DMS79 treated with DMSO at 0.1 percent for 48 hours (cell line): ENCODE data around the gene ERMARD.
A peak's percentile ranks its signal among the peaks of the same experiment; 100 is the strongest.

Experiments used
- DNase-seq: peaks from one replicate; lab custom pipeline; 2025; lab: John Stamatoyannopoulos, UW

ERMARD gene

GRCh38 chr6:169751242-169752073 lies at the start of gene ERMARD, which contains the start of gene DYNLT2:
TSS of gene ERMARD (plus strand) at chr6:169751622. CDS start at chr6:169751658, 36 bp downstream.
TSS of gene DYNLT2 (minus strand) at chr6:169751572. CDS start at chr6:169751458, 114 bp downstream.
- DNase-seq: peak; percentile 90

DNA sequence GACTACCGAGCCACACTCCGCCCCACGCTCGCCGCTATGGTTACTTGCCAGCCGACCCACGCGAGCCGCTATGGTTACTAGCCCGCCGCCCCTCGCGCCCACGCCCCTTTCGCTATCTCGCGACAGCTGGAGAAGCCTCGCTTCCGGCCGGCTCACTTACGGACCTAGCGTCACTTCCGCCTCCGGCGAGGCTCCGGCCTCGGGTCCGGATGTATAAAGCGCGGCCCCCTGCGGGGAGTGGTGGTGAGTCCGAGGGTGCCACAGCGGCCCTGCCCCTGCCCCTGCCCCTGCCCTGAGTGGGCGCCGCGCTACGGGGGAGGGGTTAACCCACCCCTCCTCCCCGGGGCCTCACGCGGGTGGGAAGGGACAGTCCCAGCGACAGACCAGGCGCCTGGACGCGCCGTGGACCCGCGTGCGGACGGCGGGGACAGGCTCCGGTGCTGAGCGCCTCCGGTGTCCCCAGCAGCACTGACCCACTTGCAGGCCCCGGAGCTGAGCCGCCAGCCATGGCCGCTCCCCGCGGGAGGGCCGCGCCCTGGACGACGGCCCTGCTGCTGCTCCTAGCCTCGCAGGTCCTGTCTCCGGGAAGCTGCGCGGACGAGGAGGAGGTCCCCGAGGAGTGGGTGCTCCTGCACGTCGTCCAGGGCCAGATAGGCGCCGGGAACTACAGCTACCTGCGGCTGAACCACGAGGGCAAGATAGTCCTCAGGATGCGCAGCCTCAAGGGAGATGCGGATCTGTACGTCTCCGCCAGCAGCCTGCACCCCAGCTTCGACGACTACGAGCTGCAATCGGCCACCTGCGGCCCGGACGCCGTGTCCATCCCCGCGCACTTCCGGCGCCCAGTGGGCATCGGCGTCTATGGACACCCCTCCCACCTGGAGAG lies 49.2 kb upstream of the ERMARD start, which contains the start of the genes C6orf120 and WDR27:
Gene C6orf120, plus strand, starts transcription at position 173 of the 886 bp plus-strand sequence. Its CDS starts 334 bp downstream, at position 507.
Gene WDR27, minus strand, starts transcription at position 76 of the 886 bp plus-strand sequence. CDS start 13,024 bp downstream, outside the sequence.
- peak; percentile 86 for DNase-seq

- DNase-seq: no peak
Observed at GRCh38 chr6:169702840-169703246, 48.6 kb upstream of the ERMARD start.

- no peak for DNase-seq
Observed at GRCh38 chr6:169707772-169708171, 43.6 kb upstream of the ERMARD start.

- DNase-seq: no peak
Observed at GRCh38 chr6:169709293-169709692, 42.1 kb upstream of the ERMARD start.

DNA sequence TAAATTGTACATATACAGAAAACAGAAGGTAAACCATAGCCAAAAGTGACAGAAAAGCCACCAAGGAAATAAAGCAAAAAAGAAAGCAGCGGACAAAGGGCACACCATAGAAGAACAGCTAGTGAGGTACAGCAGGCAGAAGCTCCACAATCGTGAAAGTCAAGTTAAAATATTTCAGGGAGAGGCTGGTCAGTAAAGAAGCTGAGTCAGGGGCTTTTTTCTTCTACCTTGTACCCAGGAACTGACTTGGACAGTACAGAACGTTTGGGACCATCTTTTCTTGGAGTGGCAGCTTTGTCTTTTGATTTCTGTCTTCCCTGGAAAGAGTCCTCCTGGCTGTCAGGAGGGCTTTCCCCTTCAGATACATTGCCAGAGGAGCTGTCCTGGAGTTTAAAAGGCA lies 41.4 kb upstream of the ERMARD start:
- DNase-seq: no peak

DNA sequence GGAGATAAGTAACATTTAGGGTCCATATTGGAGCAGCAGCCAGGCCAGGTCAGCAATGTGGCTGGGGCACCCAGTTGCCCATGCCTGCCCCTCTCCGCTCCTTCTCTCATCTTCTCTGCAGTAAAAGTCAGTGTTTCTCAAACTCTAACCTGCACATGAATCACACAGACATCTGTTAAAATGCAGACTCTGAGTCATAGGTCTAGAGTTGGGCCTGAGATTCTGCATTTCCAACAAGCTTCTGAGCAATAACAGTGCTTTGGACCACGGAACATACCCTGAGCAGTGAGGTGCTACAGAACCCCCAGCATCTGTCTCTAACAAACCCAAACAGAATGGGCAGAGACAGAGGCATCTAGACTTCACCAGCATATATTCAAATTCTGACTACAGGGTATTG lies 37.2 kb upstream of the ERMARD start:
- DNase-seq: no peak

DNA sequence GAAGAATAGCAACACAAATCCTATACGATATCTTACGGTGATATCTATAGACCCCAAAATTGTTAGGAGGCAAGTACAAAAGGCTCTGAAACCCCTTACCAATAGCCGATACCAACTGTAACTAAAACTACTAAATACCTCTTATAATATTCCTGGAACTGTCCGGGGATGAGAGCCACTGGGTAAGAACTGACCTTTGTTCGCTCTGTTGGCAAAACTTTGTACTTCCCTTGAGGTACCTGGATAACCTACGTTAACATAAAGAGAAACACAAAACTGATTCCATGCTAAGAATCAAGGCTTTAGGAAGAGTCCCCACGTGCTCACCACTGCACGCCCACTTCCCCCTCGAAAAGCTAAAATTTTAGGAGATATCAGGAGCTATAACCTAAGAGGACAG lies 36.8 kb upstream of the ERMARD start:
- no peak for DNase-seq

DNA sequence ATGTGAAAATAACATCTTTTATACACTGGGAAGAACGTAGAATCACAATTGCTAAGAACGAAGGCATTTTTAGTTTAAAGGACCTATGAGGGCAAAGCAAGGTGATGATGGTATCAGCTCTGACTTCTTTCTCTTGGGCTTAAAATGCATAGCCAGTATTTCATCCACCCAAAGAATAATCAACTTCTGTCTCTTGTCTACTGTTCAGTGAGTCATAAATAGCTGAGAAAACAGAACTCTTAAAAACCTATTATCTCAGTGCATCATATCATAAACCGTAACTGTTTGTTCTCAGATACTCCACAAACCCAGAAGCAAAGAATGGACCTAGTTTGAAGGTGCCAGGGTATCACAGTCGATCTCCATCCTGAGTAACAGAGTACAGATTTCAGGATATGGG lies 32.3 kb upstream of the ERMARD start:
- no peak for DNase-seq

GRCh38 chr6:169720207-169720855 lies 31.1 kb upstream of the ERMARD start:
- no peak for DNase-seq

- peak; percentile 50 for DNase-seq
Observed at GRCh38 chr6:169722362-169723199, 28.8 kb upstream of the ERMARD start.

- DNase-seq: peak; percentile 28
Observed at GRCh38 chr6:169723200-169723909, 28.1 kb upstream of the ERMARD start.

- DNase-seq: no peak
Observed at GRCh38 chr6:169723991-169724493, 27.4 kb upstream of the ERMARD start.

DNA sequence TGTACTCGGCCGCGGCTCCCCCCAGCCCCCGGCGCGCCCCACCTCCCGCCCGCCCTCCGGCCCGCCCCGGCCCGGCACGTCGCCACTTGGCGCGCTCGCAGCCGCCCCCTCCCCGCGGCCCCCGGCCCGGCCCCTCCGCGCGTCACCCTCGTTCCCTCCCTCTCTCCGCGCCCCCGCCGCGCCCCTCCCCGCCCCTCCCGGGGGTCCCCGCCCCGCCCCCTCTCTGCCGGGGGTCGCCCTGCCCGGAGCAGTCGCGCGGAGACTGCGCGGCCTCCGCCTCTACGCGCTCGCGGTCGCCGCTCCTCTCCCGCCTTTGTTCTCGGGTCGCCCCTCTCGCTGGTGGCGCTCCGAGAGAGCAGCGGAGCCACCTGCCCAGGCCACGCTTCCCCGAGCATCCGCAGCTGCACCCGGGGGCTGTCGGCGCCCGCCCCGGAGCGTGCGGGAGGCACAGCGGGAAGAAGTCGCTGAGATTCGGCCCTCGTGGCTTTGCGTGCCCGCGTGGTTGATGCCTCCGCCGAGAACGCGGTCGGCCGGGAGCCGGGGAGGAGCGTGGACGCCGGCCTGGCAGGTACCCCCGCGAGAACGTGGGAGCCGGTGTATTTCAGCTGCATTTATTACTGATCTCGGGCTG lies 26.8 kb upstream of the ERMARD start, which contains the start of gene PHF10:
Gene PHF10, minus strand, starts transcription at position 7 of the 631 bp plus-strand sequence. CDS start 569 bp downstream, outside the sequence.
- peak; percentile 62 for DNase-seq

GRCh38 chr6:169725125-169726048 lies 26.0 kb upstream of the ERMARD start:
- peak; percentile 57 for DNase-seq

DNA sequence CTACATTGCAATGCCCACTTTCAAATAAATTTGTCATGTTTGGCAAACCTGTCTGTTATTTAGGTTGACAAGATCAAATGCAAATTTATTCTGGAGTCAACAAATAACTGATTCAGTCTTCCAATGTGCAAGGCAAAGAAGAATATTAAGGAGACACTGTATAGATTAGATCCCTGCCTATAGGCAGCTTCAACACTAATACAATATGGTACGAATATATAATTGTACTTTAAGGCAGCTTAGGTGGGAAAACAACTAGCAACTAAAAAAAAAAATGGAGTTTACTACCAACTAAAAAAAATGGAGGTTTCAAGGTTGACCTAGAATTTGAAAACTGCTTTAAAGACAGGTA lies 25.4 kb upstream of the ERMARD start:
- no peak for DNase-seq

DNA sequence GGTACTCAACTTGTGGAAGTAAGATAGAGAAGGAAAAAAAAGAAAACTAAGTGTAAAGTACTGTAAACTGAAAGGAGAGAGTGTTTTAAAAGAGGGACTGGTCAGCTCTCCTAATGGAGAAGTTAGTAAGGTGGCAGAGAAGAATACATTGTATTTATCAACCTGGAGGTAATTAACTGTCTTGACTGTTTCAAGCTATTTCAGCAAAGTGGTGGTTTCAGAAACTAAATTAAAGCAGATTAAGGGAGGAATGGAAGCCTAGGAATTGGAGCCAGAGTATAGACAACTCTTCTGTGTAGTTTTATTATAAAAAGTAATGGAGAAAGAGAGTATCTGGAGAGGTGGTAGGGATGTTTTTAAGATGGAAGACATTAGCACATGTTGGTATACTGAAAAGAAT lies 24.5 kb upstream of the ERMARD start:
- DNase-seq: no peak

DNA sequence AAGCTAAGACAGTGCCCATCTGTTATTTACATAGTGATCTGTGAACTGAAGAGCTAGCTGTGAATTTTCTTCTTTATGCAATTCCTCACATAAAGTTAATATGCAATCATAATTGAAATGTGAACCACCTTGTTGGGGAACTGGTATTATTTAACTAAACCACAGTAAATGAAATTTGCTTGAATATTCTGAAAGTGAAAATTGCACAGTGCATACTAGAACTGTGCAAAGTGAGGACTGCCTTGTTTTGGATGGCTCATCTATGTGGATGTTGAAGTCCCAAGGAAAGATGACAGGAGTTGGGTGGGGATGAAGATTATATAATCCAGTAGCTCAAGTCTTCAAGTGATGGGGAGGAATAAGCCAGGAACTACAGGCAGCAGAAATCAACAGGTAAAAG lies 21.5 kb upstream of the ERMARD start:
- DNase-seq: no peak
